H1 (cell line): ENCODE results near the gene SEMA3E. TPM values are rescaled to one million over a fixed set of nuclear protein-coding genes. Genes with fewer than 3 reads are reported as not detected.
A peak's percentile ranks its signal among the peaks of the same experiment; 100 is the strongest.
"Not testable (repeated sequence)": the region's sequence is repeated elsewhere in the genome, so short reads cannot be mapped to it uniquely, and the experiment has no call there.

Source experiments
- CTCF ChIA-PET: fragments of 300-600 bp; sonication (Branson Sonifier 250); formaldehyde crosslinking; loops from one replicate; lab custom pipeline; 2021; ENCODE audit not compliant: partially characterized antibody; lab: Charles Lee
- POLR2A ChIA-PET: fragments of 300-600 bp; sonication (Branson Sonifier 250); formaldehyde crosslinking; loops from one replicate; lab custom pipeline; 2021; ENCODE audit warnings: inconsistent platforms; ENCODE audit not compliant: partially characterized antibody; lab: Charles Lee
- DNase-seq, 2 experiments: peaks; one replicate each; pipeline versions ENCODE4 v3.0.0 to v3.0.0-alpha.2; 2010 to 2022; ENCODE audit warnings: low spot score in 2 of 2, low read depth in 1 of 2, mixed read lengths in 1 of 2
- FAIRE-seq: peaks from 2 replicates; lab custom pipeline; 2011; peaks lifted over from hg19 to GRCh38; lab: Jason Lieb, UNC
- H2AFZ ChIP-seq: 2 replicates; pipeline ENCODE4 v1.8.1; 2012; ENCODE audit warnings: low read length, inconsistent platforms
- H2AK5ac ChIP-seq: 2 replicates; pipeline ENCODE4 v1.6.1; 2013; ENCODE audit warnings: low read depth, low read length
- H2BK120ac ChIP-seq: replicated peaks from 2 replicates; pipeline ENCODE3; 2013; ENCODE audit warnings: low read depth, low read length, inconsistent platforms
- H2BK12ac ChIP-seq: 2 replicates; pipeline ENCODE4 v1.6.1; 2013; ENCODE audit warnings: low read depth, low read length
- H2BK15ac ChIP-seq: 2 replicates; pipeline ENCODE4 v1.6.1; 2013; ENCODE audit warnings: low read length
- H2BK20ac ChIP-seq: 2 replicates; pipeline ENCODE4 v1.6.1; 2013; ENCODE audit warnings: low read length
- H2BK5ac ChIP-seq: 2 replicates; pipeline ENCODE4 v1.6.1; 2013; ENCODE audit warnings: low read depth, low read length
- H3K14ac ChIP-seq: 2 replicates; pipeline ENCODE4 v1.6.1; 2013; ENCODE audit warnings: inconsistent platforms; ENCODE audit not compliant: insufficient read length
- H3K18ac ChIP-seq: 2 replicates; pipeline ENCODE4 v1.6.1; 2013; ENCODE audit warnings: low read length; ENCODE audit errors: extremely low read depth
- H3K23ac ChIP-seq: 2 replicates; pipeline ENCODE4 v1.6.1; 2013; ENCODE audit warnings: inconsistent platforms; ENCODE audit not compliant: insufficient read length
- H3K23me2 ChIP-seq: 2 replicates; pipeline ENCODE4 v1.6.1; 2013; ENCODE audit warnings: low read depth, low read length
- H3K27ac ChIP-seq: 2 replicates; pipeline ENCODE4 v1.6.1; 2011; ENCODE audit warnings: low read depth, low read length, inconsistent platforms
- H3K27me3 ChIP-seq, 4 experiments: replicated peaks in 1 of 4; 1 replicate in 1 of 4; 2 replicates in 3 of 4; pipeline versions ENCODE4 v1.6.1 to v1.8.1; 2011 to 2013; ENCODE audit warnings: low read length in 3 of 4, mild to moderate bottlenecking in 3 of 4, inconsistent platforms in 2 of 4, mixed read lengths in 2 of 4, moderate library complexity in 1 of 4; ENCODE audit not compliant: control insufficient read depth in 3 of 4, insufficient read depth in 3 of 4; ENCODE audit errors: extremely low read depth in 1 of 4
- H3K36me3 ChIP-seq, 4 experiments: 2 replicates each; pipeline versions ENCODE4 v1.6.1 to v1.8.1; 2011 to 2013; ENCODE audit warnings: mild to moderate bottlenecking in 4 of 4, low read length in 3 of 4, moderate library complexity in 2 of 4, control low read depth in 1 of 4, inconsistent platforms in 1 of 4; ENCODE audit not compliant: insufficient read depth in 4 of 4, control insufficient read depth in 2 of 4
- H3K4ac ChIP-seq: replicated peaks from 2 replicates; pipeline ENCODE3; 2013; ENCODE audit warnings: low read length, low read depth, mixed read lengths, inconsistent platforms; ENCODE audit not compliant: insufficient read length
- H3K4me1 ChIP-seq, 4 experiments: replicated peaks in 1 of 4; 1 replicate in 1 of 4; 2 replicates in 3 of 4; pipeline versions ENCODE4 v1.6.1 to v1.8.1; 2011 to 2013; ENCODE audit warnings: low read length in 3 of 4, inconsistent platforms in 2 of 4, mixed read lengths in 1 of 4; ENCODE audit not compliant: insufficient read depth in 4 of 4, control insufficient read depth in 3 of 4
- H3K4me2 ChIP-seq, 2 experiments: 2 replicates each; pipeline versions ENCODE4 v1.6.1 to v1.8.1; 2011 to 2013; ENCODE audit warnings: low read depth in 2 of 2, low read length in 2 of 2, control low read depth in 1 of 2, inconsistent platforms in 1 of 2, mild to moderate bottlenecking in 1 of 2; ENCODE audit not compliant: insufficient read depth in 1 of 2
- H3K4me3 ChIP-seq, 4 experiments: fragments of 200-600, 300-600 bp in 1 of 4; sonication (generic), shearing (Covaris generic), sonication (Bioruptor Twin) in 1 of 4; 2 replicates each; pipeline versions ENCODE4 v1.5.1 to v1.8.1; 2011 to 2016; ENCODE audit warnings: low read length in 4 of 4, low read depth in 3 of 4, control low read depth in 2 of 4, inconsistent platforms in 2 of 4, mild to moderate bottlenecking in 2 of 4, mixed read lengths in 1 of 4, moderate library complexity in 1 of 4; ENCODE audit not compliant: insufficient read depth in 2 of 4; ENCODE audit errors: extremely low read depth in 1 of 4
- H3K56ac ChIP-seq: replicated peaks from 2 replicates; pipeline ENCODE3; 2013; ENCODE audit warnings: low read depth, mild to moderate bottlenecking, mixed read lengths, low read length, inconsistent platforms; ENCODE audit not compliant: insufficient read length
- H3K79me1 ChIP-seq: 2 replicates; pipeline ENCODE4 v1.6.1; 2013; ENCODE audit warnings: low read depth, low read length, control low read depth
- H3K79me2 ChIP-seq, 2 experiments: 2 replicates each; pipeline versions ENCODE4 v1.6.1 to v1.8.1; 2012 to 2013; ENCODE audit warnings: low read length in 2 of 2, mild to moderate bottlenecking in 2 of 2, inconsistent platforms in 1 of 2; ENCODE audit not compliant: insufficient read depth in 2 of 2, control insufficient read depth in 1 of 2
- H3K9ac ChIP-seq, 4 experiments: replicated peaks in 1 of 4; 1 replicate in 1 of 4; 2 replicates in 3 of 4; pipeline versions ENCODE4 v1.6.1 to v1.8.1; 2011 to 2013; ENCODE audit warnings: low read depth in 3 of 4, low read length in 3 of 4, control low read depth in 2 of 4, mild to moderate bottlenecking in 2 of 4, moderate library complexity in 2 of 4, inconsistent platforms in 1 of 4; ENCODE audit errors: extremely low read depth in 1 of 4
- H3K9me3 ChIP-seq, 2 experiments: 2 replicates each; pipeline versions ENCODE4 v1.6.1 to v1.8.1; 2012 to 2013; ENCODE audit warnings: mild to moderate bottlenecking in 2 of 2, moderate library complexity in 2 of 2, control low read depth in 1 of 2, inconsistent platforms in 1 of 2, low read depth in 1 of 2, low read length in 1 of 2, mixed read lengths in 1 of 2; ENCODE audit not compliant: insufficient read depth in 2 of 2
- H4K20me1 ChIP-seq, 2 experiments: replicated peaks in 1 of 2; 2 replicates each; pipeline versions ENCODE3 to v1.8.1; 2011 to 2013; ENCODE audit warnings: inconsistent platforms in 2 of 2, low read length in 2 of 2, mild to moderate bottlenecking in 1 of 2; ENCODE audit not compliant: insufficient read depth in 2 of 2, control insufficient read depth in 1 of 2
- H4K5ac ChIP-seq: 2 replicates; pipeline ENCODE4 v1.6.1; 2013; ENCODE audit warnings: low read length, low read depth, mixed read lengths, inconsistent platforms; ENCODE audit not compliant: insufficient read length
- H4K8ac ChIP-seq: 2 replicates; pipeline ENCODE4 v1.8.0; 2013; ENCODE audit warnings: mild to moderate bottlenecking, moderate library complexity, low read length, inconsistent platforms; ENCODE audit not compliant: insufficient read depth; ENCODE audit errors: extremely low read depth
- H4K91ac ChIP-seq: replicated peaks from 2 replicates; pipeline ENCODE3; 2013; ENCODE audit warnings: low read length, mixed read lengths, inconsistent platforms; ENCODE audit not compliant: insufficient read length
- WGBS, 2 experiments: shearing (Covaris generic) in 1 of 2; methylation state at CpG; one replicate each; pipeline versions ENCODE4 v1.1.6 to v1.1.7; 2013 to 2015; ENCODE audit warnings: low lambda C conversion rate in 2 of 2, mixed read lengths in 2 of 2, inconsistent platforms in 1 of 2, low coverage in 1 of 2, missing lambda C conversion rate in 1 of 2; ENCODE audit not compliant: insufficient replicate concordance in 2 of 2, insufficient coverage in 1 of 2, insufficient read length in 1 of 2; ENCODE audit errors: extremely low coverage in 1 of 2, missing lambda C conversion rate in 1 of 2; 5-methylcytosine and 5-hydroxymethylcytosine counted together
- polyA plus RNA-seq, 7 experiments: library from polyadenylated mRNA; depleted of rRNA in 3 of 7; stranded (reverse) in 5 of 7; unstranded in 2 of 7; fragments of >200 nt in 5 of 7; fragments of 200-250 nt in 2 of 7; gene quantifications; 1 replicate in 5 of 7; 2 replicates in 1 of 7; 4 replicates in 1 of 7; pipeline versions ENCODE4 v1.2.1 to v1.2.3, GENCODE V29; 2011 to 2013; ENCODE audit warnings: missing spikeins in 2 of 7, mixed read lengths in 2 of 7
- total RNA-seq: library from RNA; stranded (reverse); fragmentation: NEBNext Ultra II Directional; extraction: Animal tissue kit (Norgen Biotek cat#: 25700); gene quantifications from 2 replicates; pipeline ENCODE4 v1.2.1, GENCODE V29; 2021

The SEMA3E gene
- total and polyA plus RNA-seq, 2 of the 8 experiments (the other 6 are each of a cell fraction or from before 2014, with no cell fraction given): 0.93 to 0.94 TPM

DNA sequence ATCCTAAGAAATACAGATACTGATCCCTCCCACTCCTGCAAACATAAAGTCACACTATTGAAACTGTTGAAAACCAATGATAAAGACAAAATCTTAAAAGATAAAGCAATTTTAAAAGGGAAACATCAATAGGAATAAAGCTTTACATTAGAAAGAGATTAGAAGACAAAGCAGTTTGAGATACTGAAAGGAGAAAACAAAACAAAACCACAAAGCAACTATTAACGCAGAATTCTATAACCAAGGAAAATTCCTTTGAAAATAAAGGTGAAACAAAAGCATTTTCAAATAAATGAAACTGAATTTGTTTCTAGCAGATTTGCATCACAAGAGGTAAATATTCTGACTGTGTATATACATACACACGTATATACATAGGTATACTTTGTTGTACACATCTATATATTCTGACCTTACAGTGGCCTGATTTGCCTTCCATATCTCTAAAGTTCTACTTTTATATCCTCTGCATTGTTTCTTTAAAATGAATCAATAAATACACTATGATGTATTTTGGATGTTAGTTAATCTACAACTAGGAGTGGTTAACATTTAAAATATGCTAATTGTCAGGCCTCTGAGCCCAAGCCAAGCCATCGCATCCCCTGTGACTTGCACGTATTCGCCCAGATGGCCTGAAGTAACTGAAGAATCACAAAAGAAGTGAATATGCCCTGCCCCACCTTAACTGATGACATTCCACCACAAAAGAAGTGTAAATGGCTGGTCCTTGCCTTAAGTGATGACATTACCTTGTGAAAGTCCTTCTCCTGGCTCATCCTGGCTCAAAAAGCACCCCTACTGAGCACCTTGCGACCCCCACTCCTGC is 189.6 kb downstream of the SEMA3E start:
- H4K91ac ChIP-seq, H3K18ac ChIP-seq, H2AFZ ChIP-seq, H3K56ac ChIP-seq, H4K8ac ChIP-seq, H2BK20ac ChIP-seq, H3K9ac ChIP-seq, H2BK120ac ChIP-seq, H2BK5ac ChIP-seq, H3K79me1 ChIP-seq, DNase-seq, H3K27me3 ChIP-seq, H2BK15ac ChIP-seq, H3K27ac ChIP-seq, H3K14ac ChIP-seq, H3K9me3 ChIP-seq, H2BK12ac ChIP-seq, H2AK5ac ChIP-seq, H3K4ac ChIP-seq, H3K23me2 ChIP-seq, H3K23ac ChIP-seq, H4K20me1 ChIP-seq: not testable (repeated sequence)
- Histone ChIP-seq H3K4me2 (peak overlapping the region; percentile 21 to 71; a peak in 3 of 4 replicates), H3K79me2 (peaks cover 0 to 41% of the 10 kb centered on the region in 2 experiments; a peak in 2 of 4 replicates), H4K5ac (peak overlapping the region; percentile 96), H3K4me1 (peaks cover 0 to 14% (median 7%) of the 10 kb centered on the region in 4 experiments; a peak in 5 of 7 replicates), H3K4me3 (peak overlapping the region; percentile 78 to 97 (median 88); a peak in 4 of 8 replicates), H3K36me3 (peaks cover 0 to 24% (median 11%) of the 10 kb centered on the region in 4 experiments; a peak in 5 of 8 replicates)
- FAIRE-seq: peak; percentile 50
- 1% methylated on average over 6 of the region's 6 CpGs; no CpG with 5 or more reads in 1 of the 2 experiments for WGBS, 2 experiments
- POLR2A ChIA-PET: interaction anchor here (1.1 to 2.9 kb wide), 9 partner anchors 9 to 44 kb away, joined by 3 to 45 read pairs (median 5); no protein-coding TSS in a partner anchor
- CTCF ChIA-PET: interaction anchor here (1.5 kb wide), 1 partner anchor 47 kb away, joined by 4 read pairs; no protein-coding TSS in a partner anchor
